Stomach (tissue), 9 donors: ENCODE measurements around the gene PPARGC1A. TPM values are rescaled to one million over a fixed set of nuclear protein-coding genes. Genes with fewer than 3 reads are reported as not detected.

Experiments
- DNase-seq, 2 donors: peaks; one replicate each; pipeline versions ENCODE4 v3.0.0 to v3.0.0-alpha.2; 2013 to 2019
- H3K27ac ChIP-seq, 5 donors: fragments of 200-600 bp in 4 of 5; sonication (generic) in 4 of 5; one replicate each; pipeline ENCODE4 v1.5.1; 2013 to 2019; ENCODE audit warnings: mild to moderate bottlenecking in 1 of 5, moderate library complexity in 1 of 5
- H3K27me3 ChIP-seq, 3 donors: fragments of 200-600 bp; sonication (generic); one replicate each; pipeline ENCODE4 v1.5.1; 2017 to 2019; ENCODE audit warnings: mixed run types in 1 of 3
- H3K36me3 ChIP-seq, 4 donors: fragments of 200-600 bp; sonication (generic); 1 replicate in 3 of 4; 2 replicates in 1 of 4; pipeline ENCODE4 v1.5.1; 2016 to 2019
- H3K4me1 ChIP-seq, 4 donors: fragments of 200-600 bp; sonication (generic); one replicate each; pipeline ENCODE4 v1.5.1; 2016 to 2019
- H3K4me3 ChIP-seq, 4 donors: fragments of 200-600 bp; sonication (generic) in 3 of 4; one replicate each; pipeline ENCODE4 v1.5.1; 2016 to 2019; ENCODE audit warnings: mild to moderate bottlenecking in 1 of 4
- H3K9me3 ChIP-seq, 4 donors: fragments of 200-600 bp; sonication (generic); one replicate each; pipeline ENCODE4 v1.5.1; 2016 to 2019
- EP300 ChIP-seq: sonication (generic); formaldehyde crosslinking; IDR thresholded peaks from one replicate; pipeline ENCODE4 v1.6.1; 2017; ENCODE audit warnings: antibody characterized with exemption
- POLR2A ChIP-seq, 4 donors: fragments of 450-650 bp; IDR thresholded peaks; one replicate each; pipeline ENCODE4 v1.6.1; 2016; ENCODE audit warnings: antibody characterized with exemption in 4 of 4, control low read depth in 2 of 4, mild to moderate bottlenecking in 1 of 4, moderate library complexity in 1 of 4
- POLR2AphosphoS5 ChIP-seq, 3 donors: sonication (generic); formaldehyde crosslinking; IDR thresholded peaks; one replicate each; pipeline ENCODE4 v1.6.1; 2016; ENCODE audit warnings: antibody characterized with exemption in 3 of 3
- WGBS, 5 donors: extraction: QIAGEN DNeasy Blood & Tissue Kit in 3 of 5; methylation state at CpG; one replicate each; pipeline versions ENCODE4 v1.1.5 to v1.1.7; 2013 to 2018; 5-methylcytosine and 5-hydroxymethylcytosine counted together
- intact Hi-C: fragments of 100-400 bp; cut with DNase I; formaldehyde crosslinking; loops from one replicate; pipeline ENCODE4 v1.15.1; 2023; ENCODE audit warnings: low total_unique reads
- polyA plus RNA-seq, 3 donors: library from polyadenylated mRNA; stranded (reverse); fragments of 200-250 nt; gene quantifications; one replicate each; pipeline ENCODE4 v1.2.3, GENCODE V29; 2013
- total RNA-seq, 5 donors: library from RNA; depleted of rRNA; stranded (reverse); fragments of >200 nt; gene quantifications; one replicate each; pipeline versions ENCODE4 v1.1.0 to v1.2.3, GENCODE V29; 2014 to 2016
- TF ChIP-seq, protein P1 (sequence below), 7 experiments: fragments of 450-650 bp in 4 of 7; fragments of 200-600 bp in 3 of 7; sonication (generic) in 3 of 7; IDR thresholded peaks; one replicate each; pipeline ENCODE4 v1.5.1; 2016 to 2019; ENCODE audit warnings: antibody characterized with exemption in 7 of 7, control low read depth in 2 of 7, mild to moderate bottlenecking in 1 of 7
- donor health status: healthy with polysubstance abuse.
- donor health status: Bipolar disorder and iron deficiency.
- donor health status: healthy.

The PPARGC1A gene
- total and polyA plus RNA-seq, 8 donors: 2.0 to 230 (median 13.1) TPM

DNA sequence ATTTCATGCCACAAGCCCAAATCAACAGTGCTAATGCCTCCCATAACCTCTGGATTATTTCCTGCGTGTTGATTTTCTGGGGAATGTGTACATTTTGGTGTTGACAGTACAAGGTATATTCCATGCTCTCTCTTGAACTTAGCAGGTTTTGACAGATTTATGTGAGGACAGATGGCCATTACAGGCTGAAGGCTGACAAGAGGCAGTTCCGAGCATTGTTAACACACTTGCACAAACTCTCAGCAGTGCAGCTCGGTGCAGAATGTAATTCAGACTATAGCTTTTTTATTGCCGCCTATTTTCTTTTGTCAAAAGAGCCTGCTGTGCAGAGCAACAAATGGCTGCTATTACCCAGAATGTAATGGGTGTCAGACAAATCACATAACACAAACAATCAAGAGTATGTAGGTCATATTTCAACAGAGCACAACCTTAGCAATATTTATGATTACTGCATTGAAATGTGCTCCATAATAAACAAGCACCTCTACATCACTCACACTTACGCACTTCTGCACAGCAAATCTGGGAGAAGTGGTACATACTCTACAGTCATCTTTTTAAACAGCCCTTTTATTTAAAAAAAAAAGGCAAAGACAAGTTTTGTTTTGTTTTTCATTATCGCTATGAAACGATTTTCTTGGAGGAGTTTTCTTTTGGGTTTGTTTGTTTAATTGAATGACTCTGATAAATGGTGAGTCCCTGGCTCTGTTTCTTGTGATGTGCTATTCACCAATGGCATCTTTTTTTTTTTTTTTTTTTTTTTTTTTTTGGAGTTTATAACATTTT, 71.6 kb downstream of the PPARGC1A start:
- DNase-seq: no peak

DNA sequence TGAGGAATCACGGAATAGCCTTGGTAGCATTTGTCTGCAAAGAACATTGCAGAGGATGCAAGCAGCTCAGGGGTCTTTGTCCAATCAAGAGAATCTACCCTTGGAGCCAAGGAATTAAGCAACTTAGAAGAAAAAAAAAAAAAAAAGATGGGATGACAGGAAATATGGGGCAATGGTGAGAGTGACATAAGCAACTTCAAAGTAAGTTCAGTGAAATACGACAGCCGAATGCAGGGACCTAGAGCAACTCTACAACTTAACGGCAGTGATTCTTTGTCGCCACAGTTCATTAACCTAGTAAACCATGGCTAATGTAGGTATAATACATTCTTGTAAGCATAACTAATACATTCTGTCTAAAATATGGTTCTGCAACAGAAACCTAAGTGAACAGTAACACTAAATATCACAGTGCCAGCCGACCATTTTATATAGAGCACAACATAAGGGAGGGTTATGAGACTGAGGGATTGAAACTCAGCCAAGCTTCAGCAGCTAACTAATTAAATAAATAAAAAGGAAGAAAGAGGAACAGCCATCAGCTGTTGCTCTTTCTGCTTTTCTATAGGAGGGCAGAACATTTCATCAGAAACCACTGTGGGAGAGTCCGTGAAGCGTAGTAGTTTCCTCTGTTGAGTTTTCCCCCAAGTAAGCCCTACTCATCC, 74.7 kb downstream of the PPARGC1A start:
- Histone ChIP-seq H3K9me3 (no peaks in the 10 kb centered on the region), H3K4me1 (peaks cover 0 to 6% (median 0%) of the 10 kb centered on the region in 4 donors), H3K27ac (no peak overlapping the region), H3K36me3 (peaks cover 0 to 19% (median 10%) of the 10 kb centered on the region in 4 donors), H3K27me3 (no peaks in the 10 kb centered on the region), H3K4me3 (no peak overlapping the region)
- TF ChIP-seq POLR2AphosphoS5 (IDR thresholded peaks at IDR 0.05) (no peak), EP300 (no peak), POLR2A (IDR thresholded peaks at IDR 0.05) (no peak)
- TF ChIP-seq, protein P1, sequence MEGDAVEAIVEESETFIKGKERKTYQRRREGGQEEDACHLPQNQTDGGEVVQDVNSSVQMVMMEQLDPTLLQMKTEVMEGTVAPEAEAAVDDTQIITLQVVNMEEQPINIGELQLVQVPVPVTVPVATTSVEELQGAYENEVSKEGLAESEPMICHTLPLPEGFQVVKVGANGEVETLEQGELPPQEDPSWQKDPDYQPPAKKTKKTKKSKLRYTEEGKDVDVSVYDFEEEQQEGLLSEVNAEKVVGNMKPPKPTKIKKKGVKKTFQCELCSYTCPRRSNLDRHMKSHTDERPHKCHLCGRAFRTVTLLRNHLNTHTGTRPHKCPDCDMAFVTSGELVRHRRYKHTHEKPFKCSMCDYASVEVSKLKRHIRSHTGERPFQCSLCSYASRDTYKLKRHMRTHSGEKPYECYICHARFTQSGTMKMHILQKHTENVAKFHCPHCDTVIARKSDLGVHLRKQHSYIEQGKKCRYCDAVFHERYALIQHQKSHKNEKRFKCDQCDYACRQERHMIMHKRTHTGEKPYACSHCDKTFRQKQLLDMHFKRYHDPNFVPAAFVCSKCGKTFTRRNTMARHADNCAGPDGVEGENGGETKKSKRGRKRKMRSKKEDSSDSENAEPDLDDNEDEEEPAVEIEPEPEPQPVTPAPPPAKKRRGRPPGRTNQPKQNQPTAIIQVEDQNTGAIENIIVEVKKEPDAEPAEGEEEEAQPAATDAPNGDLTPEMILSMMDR (IDR thresholded peaks at IDR 0.05): no peak
- WGBS, 5 donors: 88 to 95% (median 90%) methylated on average over 8 of the region's 8 CpGs
- no peak for DNase-seq
- intact Hi-C loops: no loop called here

More for the DNA sequence above, 71.6 kb downstream of the PPARGC1A start:
- Histone ChIP-seq H3K9me3 (no peaks in the 10 kb centered on the region), H3K4me3 (no peak overlapping the region), H3K36me3 (peaks cover 0 to 19% (median 6%) of the 10 kb centered on the region in 4 donors), H3K27ac (no peak overlapping the region), H3K4me1 (peaks cover 0 to 6% (median 0%) of the 10 kb centered on the region in 4 donors), H3K27me3 (no peaks in the 10 kb centered on the region)
- intact Hi-C loops: no loop called here
- WGBS, 5 donors: 58 to 68% (median 62%) methylated on average over 7 of the region's 7 CpGs
- TF ChIP-seq POLR2A (IDR thresholded peaks at IDR 0.05) (no peak), POLR2AphosphoS5 (IDR thresholded peaks at IDR 0.05) (no peak), EP300 (no peak)
- TF ChIP-seq, protein P1 (IDR thresholded peaks at IDR 0.05): no peak

DNA sequence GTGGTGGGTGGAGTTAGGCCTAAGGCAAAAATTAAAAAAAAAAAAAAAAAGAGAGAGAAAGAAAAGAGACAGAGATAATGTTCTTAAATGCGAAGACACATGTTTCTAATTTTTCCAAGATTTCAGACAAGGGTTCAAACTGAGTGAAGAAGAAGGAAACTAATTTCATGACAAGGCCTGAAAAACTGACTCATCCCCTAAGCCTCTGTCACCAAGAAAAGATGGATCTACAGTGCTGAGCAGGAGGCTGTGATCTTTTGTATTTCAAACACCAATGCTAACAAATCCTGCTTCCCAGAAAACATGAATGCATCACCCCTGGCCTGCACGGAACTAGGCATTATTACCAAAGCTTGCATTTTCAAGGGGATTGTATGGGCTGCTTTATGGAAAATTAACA, 75.3 kb downstream of the PPARGC1A start:
- H3K36me3 ChIP-seq: peaks cover 0 to 19% (median 10%) of the 10 kb centered on the region in 4 donors
- WGBS, 5 donors: 94 to 95% (median 95%) methylated on average over 2 of the region's 2 CpGs
- DNase-seq: no peak
- intact Hi-C loops: no loop called here
- TF ChIP-seq POLR2A (IDR thresholded peaks at IDR 0.05) (no peak), EP300 (no peak), POLR2AphosphoS5 (IDR thresholded peaks at IDR 0.05) (no peak)
- TF ChIP-seq, protein P1 (IDR thresholded peaks at IDR 0.05): no peak
- H3K27me3 ChIP-seq: no peaks in the 10 kb centered on the region
- H3K4me1 ChIP-seq: peaks cover 0 to 6% (median 0%) of the 10 kb centered on the region in 4 donors
- no peak overlapping the region for H3K27ac ChIP-seq
- H3K4me3 ChIP-seq: no peak overlapping the region
- no peaks in the 10 kb centered on the region for H3K9me3 ChIP-seq

GRCh38 chr4:23811161-23811560, 78.7 kb downstream of the PPARGC1A start:
- DNase-seq: no peak
- Histone ChIP-seq H3K36me3 (peaks cover 0 to 19% (median 10%) of the 10 kb centered on the region in 4 donors), H3K27ac (no peak overlapping the region), H3K4me1 (no peaks in the 10 kb centered on the region), H3K27me3 (no peaks in the 10 kb centered on the region), H3K4me3 (no peak overlapping the region), H3K9me3 (no peaks in the 10 kb centered on the region)
- TF ChIP-seq, protein P1 (IDR thresholded peaks at IDR 0.05): no peak
- no peak for TF ChIP-seq EP300
- no peak for TF ChIP-seq POLR2AphosphoS5 (IDR thresholded peaks at IDR 0.05)
- no peak for TF ChIP-seq POLR2A (IDR thresholded peaks at IDR 0.05)
- WGBS, 5 donors: 78 to 97% (median 90%) methylated on average over 2 of the region's 2 CpGs
- intact Hi-C loops: no loop called here
